SW 1271 (cell line): ENCODE measurements around the gene SYNPO2.
"Not testable (repeated sequence)": the region's sequence is repeated elsewhere in the genome, so short reads cannot be mapped to it uniquely, and the experiment has no call there.

Experiments used
- DNase-seq, 2 experiments: peaks; one replicate each; lab custom pipeline; 2025; lab: John Stamatoyannopoulos, UW

SYNPO2 gene

GRCh38 chr4:119002476-119002875 is 113.8 kb downstream of the SYNPO2 start:
- DNase-seq, result no peak

DNA sequence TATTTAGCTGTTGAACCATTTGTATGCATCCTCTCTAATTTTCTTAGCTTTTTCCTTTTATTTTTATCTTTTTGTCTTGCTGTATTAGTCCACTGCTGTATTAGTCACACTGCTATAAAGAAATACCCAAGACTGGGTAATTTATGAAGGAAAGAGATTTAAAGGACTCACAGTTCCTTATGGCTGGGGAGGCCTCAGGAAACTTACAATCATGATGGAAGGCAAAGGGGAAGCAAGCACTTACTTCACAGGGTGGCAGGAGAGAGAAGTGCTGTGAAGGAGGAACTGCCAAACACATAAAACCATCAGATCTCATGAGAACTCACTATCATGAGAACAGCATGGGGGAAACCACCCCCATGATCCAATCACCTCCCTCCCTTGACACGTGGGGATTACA is 114.3 kb downstream of the SYNPO2 start:
- DNase-seq, result not testable (repeated sequence)

DNA sequence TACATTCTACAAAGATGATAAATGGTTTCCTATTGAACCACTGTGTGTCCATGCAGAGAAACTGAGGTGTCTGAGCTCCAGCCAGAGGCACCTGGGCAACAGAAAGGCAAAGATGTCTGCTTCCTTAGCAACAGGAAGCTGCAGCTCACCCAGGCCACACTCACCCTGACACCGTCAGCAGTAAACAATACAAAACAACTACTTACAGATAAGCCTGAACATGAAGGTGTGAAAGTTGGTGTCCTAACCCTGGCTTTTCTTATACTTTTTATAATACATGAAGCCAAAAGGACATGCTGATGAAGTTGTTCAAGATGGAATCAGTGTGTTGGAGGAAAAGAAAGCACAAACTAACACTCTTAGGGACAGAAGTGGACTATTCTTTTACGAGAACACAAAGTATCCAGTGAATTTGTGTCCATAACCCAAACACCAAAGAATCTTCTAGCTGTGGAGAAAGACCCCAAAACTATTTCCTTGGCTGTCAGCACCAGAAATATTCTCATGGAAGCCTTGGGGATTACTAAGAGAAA is 117.3 kb downstream of the SYNPO2 start:
- no peak for DNase-seq

- no peak for DNase-seq
Observed at GRCh38 chr4:119008761-119009160, 120.1 kb downstream of the SYNPO2 start.

GRCh38 chr4:119010221-119010620 is 121.6 kb downstream of the SYNPO2 start:
- not testable (repeated sequence) for DNase-seq

DNA sequence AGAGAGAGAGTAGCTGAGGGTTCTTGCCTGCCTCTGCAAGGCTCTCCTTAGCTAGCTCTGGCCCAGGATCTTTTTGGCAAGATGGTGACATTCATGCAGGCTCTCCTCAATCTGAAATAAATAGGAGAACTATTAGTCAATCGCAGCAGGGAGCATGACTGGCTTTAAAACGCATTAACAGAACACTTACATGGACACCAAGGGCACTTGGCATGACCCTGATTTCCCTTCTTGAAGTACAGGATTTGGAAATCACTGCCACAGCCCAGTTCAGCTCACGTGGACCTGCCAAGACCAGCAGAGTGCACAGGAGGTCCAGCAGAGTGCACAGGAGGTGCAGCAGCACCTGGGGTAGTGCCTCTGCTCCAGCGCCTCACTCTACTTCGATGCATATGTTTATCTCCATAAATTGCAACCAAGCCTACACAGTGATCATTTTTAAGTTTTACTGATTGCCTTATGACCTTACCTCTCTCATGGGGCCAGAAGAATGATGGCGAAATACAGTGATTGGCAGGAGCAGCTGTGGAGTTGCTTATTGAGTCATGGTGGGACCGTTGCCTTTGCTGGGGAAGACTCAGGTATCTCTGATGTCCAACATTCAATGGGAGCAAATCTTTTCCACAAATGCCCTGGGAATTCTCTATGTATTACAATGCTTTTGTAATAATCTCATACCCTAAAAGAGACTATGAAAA is 122.4 kb downstream of the SYNPO2 start:
- DNase-seq, result no peak

DNA sequence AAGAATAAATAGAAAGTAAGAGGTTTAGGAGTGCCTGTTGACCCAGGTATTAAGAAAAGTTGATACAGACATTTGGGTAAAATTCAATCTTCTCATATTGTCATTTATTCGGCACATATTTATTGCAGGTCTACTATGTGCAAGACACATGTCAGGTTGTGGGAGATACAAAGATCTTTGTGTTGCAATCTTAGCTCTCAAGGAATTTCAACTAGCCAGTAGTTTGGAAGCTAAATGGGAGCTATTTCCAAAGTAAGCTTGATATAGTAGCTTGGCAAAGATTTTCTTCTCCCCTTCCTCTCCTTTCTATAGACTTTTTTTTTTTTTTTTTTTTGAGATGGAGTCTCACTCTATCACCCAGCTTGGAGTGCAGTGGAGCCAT is 122.9 kb downstream of the SYNPO2 start:
- no peak for DNase-seq

GRCh38 chr4:119014658-119015057 is 126.0 kb downstream of the SYNPO2 start:
- no peak for DNase-seq

DNA sequence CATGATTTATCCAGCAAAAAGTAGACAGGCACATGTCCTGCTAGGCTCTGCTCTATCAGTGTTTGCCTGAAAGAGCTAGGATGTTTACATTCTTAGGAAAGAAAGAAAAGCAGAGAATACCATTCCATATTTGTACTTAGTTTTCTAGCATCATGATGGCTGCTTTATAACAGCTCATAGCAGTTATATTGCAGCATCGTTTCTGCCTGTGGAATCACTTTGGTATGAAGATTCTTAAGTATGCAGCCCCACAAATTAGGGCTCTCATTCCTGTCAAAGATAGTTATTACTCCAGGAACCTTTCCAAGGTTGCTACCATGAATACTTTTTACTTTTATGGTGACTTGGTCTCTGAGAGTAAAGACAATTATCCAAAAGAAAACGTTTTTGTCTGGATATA is 128.0 kb downstream of the SYNPO2 start:
- no peak for DNase-seq

DNA sequence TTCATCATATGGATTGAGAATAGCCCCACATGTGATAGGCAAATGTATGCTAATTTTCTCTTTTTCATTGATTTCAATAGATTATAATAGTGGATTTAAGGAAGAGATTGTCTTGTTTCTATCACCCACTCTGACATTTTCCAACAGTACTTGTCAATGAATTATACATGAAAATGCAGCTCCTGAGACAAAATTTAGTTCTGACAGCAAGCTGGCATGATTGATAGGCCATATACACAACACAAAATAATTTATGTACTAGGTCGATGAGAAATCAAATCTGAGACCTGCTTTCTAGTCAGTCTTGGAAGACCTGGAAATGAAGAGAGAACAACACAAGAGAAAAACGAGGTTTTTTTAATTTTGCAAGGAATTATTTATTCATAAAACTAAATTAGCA is 129.0 kb downstream of the SYNPO2 start:
- DNase-seq, result no peak

- no peak for DNase-seq
Observed at GRCh38 chr4:119020158-119020557, 131.5 kb downstream of the SYNPO2 start.

GRCh38 chr4:119022520-119022919 is 133.9 kb downstream of the SYNPO2 start:
- DNase-seq, result not testable (repeated sequence)

- no peak for DNase-seq
Observed at GRCh38 chr4:119024102-119024501, 135.4 kb downstream of the SYNPO2 start.

DNA sequence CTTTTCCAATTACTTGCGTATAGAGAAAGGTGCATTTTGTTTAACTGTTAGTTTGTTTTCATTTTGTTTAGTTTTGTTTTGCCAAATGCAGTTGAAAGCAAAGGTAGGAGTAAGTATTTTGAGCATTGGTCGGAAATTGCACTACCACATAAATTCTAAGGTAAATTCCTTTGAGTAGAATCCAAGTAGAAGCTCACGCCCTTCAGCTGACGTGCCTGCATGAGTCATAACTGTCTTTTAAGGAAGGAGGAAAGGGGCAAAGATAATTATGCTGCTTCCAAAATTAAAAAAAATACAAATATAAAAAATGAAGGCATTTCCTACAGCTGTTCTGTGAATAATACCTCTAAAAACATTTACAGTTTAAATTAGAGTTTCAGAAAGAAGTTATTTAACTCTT is 136.8 kb downstream of the SYNPO2 start:
- DNase-seq, result no peak

DNA sequence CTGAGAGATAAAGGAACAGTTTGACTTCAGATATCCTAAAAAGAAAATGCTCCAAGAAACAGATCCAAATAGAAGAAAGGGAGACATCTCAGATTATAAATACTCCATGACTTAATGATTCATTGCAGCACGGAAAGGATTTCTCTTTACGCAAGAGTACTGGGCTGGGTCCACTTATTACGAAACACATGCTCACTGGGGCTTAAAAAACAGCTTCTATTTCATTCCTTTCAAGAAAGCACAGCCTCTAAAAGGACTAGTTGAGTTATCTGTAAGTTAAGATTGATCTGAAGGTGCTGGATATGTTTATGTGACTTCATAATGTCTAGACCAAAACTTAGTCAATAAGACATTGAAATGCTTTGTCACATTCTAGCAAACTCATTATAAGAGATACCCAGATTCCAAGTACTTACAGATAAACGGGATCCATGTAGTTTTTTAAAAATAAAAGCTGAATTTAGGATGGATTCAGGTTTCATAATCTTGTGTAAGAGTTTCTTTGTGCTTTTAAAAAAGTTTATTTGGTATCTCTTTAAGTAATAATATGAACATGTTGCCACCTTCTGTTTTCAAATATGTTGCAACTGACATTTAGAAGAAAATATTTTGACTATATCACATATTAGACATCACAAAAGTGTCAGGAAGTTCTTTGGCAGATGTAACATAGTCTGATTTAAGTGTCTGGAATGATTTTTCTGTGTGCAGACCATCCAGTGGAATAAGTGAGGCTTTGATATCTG is 137.4 kb downstream of the SYNPO2 start:
- peak in 1 of 2 experiments; percentile 11 for DNase-seq

DNA sequence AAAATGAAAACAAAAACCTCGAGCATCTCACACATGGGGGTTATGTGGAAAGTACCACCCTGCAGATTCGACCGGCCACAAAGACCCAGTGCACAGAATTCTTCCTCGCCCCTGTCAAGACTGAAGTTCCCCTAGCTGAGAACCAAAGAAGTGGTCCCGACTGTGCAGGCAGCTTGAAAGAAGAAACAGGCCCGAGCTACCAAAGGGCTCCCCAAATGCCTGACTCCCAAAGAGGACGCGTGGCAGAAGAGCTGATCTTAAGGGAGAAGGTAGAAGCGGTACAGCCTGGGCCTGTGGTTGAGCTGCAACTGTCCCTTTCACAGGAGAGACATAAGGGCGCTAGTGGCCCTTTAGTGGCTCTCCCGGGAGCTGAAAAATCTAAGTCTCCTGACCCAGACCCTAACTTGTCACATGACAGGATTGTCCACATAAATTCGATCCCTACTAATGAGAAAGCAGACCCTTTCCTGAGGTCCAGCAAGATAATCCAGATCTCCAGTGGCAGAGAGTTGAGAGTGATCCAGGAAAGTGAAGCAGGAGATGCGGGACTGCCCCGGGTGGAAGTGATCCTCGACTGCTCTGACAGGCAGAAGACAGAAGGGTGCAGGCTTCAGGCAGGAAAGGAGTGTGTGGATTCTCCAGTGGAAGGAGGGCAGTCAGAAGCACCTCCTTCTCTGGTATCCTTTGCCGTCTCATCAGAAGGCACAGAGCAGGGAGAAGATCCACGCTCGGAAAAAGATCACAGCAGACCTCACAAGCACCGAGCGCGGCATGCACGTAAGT is 138.2 kb downstream of the SYNPO2 start:
- no peak for DNase-seq

DNA sequence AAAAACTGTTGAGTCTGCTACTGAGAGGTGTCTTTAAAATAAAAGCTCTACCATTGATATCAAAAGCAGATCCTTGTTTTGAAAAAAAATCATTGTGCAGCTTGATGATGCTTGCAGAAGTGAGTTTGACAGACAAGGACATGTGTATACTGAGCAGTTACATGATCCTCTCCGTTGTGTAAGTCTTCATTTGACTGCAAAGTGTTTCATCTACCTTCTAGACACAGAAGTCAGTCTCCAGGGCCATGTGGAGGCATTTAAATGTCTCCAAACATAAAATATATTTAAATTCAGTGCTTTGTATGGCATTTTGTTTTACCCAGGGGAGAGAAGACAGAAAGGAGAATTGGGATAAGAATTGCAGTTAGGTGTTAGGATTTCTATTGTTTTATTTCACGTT is 139.2 kb downstream of the SYNPO2 start:
- DNase-seq, result no peak

DNA sequence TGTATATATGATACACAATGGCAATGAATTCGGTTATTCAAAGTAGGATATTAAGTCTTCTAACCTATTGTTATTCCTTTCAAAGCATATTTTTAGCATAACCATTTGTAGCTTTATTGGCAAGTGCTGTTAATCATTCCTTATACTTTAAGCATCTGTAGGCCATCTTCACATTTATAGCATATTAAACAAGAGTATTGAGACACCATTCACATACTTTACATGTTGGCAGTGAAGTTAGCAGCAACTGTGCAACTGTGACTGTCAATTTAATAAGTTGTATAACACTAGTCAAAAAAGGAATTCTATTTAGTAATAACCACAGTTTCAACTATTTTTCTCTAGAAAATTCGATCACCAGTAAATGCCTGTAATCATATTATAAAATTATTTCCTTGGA is 139.6 kb downstream of the SYNPO2 start:
- DNase-seq, result no peak

- no peak for DNase-seq
Observed at GRCh38 chr4:119029847-119030535, 141.3 kb downstream of the SYNPO2 start.

- no peak for DNase-seq
Observed at GRCh38 chr4:119030536-119030890, 141.9 kb downstream of the SYNPO2 start.

- DNase-seq, result no peak
Observed at GRCh38 chr4:119031218-119031617, 142.6 kb downstream of the SYNPO2 start.
